K562 (cell line): ENCODE results near the gene PPM1D. TPM values are rescaled to one million over a fixed set of nuclear protein-coding genes. Genes with fewer than 3 reads are reported as not detected.

Experiments
- ATAC-seq: fragments of 200-7000 bp; cut with Tn5 transposase; 3 replicates; pipeline ENCODE4 v1.9.1; 2020; ENCODE audit warnings: moderate library complexity
- BruUV-seq: library from RNA; stranded (reverse); fragments of 400-500 nt; replicated peaks from 2 replicates; lab custom pipeline; 2021; lab: Mats Ljungman, UMichigan
- CTCF ChIA-PET: fragments of 300-600 bp; formaldehyde crosslinking; extraction: SDS; loops from one replicate; lab custom pipeline; 2021; ENCODE audit warnings: low intra/inter-chr PET ratio; lab: Yijun Ruan, JAX
- POLR2A ChIA-PET: fragments of 300-600, 350-650 bp; sonication (Branson Sonifier 250); formaldehyde crosslinking; extraction: SDS; loops from one replicate; lab custom pipeline; 2021; ENCODE audit warnings: antibody characterized with exemption, inconsistent platforms; lab: Yijun Ruan, JAX
- DNase-seq, 4 experiments: peaks; one replicate each; pipeline versions ENCODE4 v3.0.0 to v3.0.0-alpha.2; 2011 to 2018; ENCODE audit warnings: low spot score in 3 of 4, mixed read lengths in 3 of 4; ENCODE audit errors: extremely low read depth in 1 of 4
- FAIRE-seq: peaks from 2 replicates; lab custom pipeline; 2011; peaks lifted over from hg19 to GRCh38; lab: Jason Lieb, UNC
- H2AFZ ChIP-seq: 2 replicates; pipeline ENCODE4 v1.6.0; 2011; ENCODE audit warnings: low read depth, low read length, control low read depth, inconsistent platforms
- H3K27ac ChIP-seq: fragments of 200-600 bp; 3 replicates; pipeline ENCODE4 v1.8.0; 2011; ENCODE audit warnings: low read depth, mild to moderate bottlenecking, control low read depth, inconsistent platforms, low read length, moderate library complexity, mixed read lengths; ENCODE audit errors: extremely low read depth
- H3K27me3 ChIP-seq, 2 experiments: fragments of 300-600 bp in 1 of 2; 2 replicates in 1 of 2; 3 replicates in 1 of 2; pipeline versions ENCODE4 v1.6.0 to v1.8.0; 2011; ENCODE audit warnings: inconsistent platforms in 2 of 2, low read length in 2 of 2, mild to moderate bottlenecking in 1 of 2, mixed read lengths in 1 of 2, moderate library complexity in 1 of 2; ENCODE audit not compliant: control insufficient read depth in 2 of 2, insufficient read depth in 2 of 2
- H3K36me3 ChIP-seq: fragments of 300-600 bp; 3 replicates; pipeline ENCODE4 v1.8.0; 2011; ENCODE audit warnings: mild to moderate bottlenecking, low read length, inconsistent platforms; ENCODE audit not compliant: control insufficient read depth, insufficient read depth
- H3K4me1 ChIP-seq, 2 experiments: fragments of 200-600 bp in 1 of 2; replicated peaks in 1 of 2; 2 replicates in 1 of 2; 3 replicates in 1 of 2; pipeline versions ENCODE4 v1.5.1 to v1.8.0; 2011; ENCODE audit warnings: inconsistent platforms in 2 of 2, low read length in 2 of 2, mild to moderate bottlenecking in 1 of 2, mixed read lengths in 1 of 2, moderate library complexity in 1 of 2; ENCODE audit not compliant: control insufficient read depth in 2 of 2, insufficient read depth in 2 of 2
- H3K4me2 ChIP-seq: 2 replicates; pipeline ENCODE4 v1.6.1; 2011; ENCODE audit warnings: low read length, control low read depth, inconsistent platforms, mixed read lengths; ENCODE audit not compliant: insufficient read depth
- H3K4me3 ChIP-seq: fragments of 200-600 bp; sonication (generic), shearing (Covaris generic); 2 replicates; pipeline ENCODE4 v1.5.1; 2016; ENCODE audit warnings: control low read depth, inconsistent platforms
- H3K79me2 ChIP-seq: fragments of 200-600 bp; 3 replicates; pipeline ENCODE4 v1.8.0; 2011; ENCODE audit warnings: low read length, inconsistent platforms; ENCODE audit not compliant: control insufficient read depth, insufficient read depth
- H3K9ac ChIP-seq, 2 experiments: 2 replicates each; pipeline versions ENCODE4 v1.6.0 to v1.6.1; 2011; ENCODE audit warnings: low read depth in 2 of 2, low read length in 2 of 2, control low read depth in 1 of 2, inconsistent platforms in 1 of 2, mild to moderate bottlenecking in 1 of 2, mixed read lengths in 1 of 2; ENCODE audit not compliant: insufficient read depth in 1 of 2
- H3K9me1 ChIP-seq: one replicate; pipeline ENCODE4 v1.6.0; 2011; ENCODE audit warnings: inconsistent platforms, mild to moderate bottlenecking, low read length, moderate library complexity; ENCODE audit not compliant: control insufficient read depth, insufficient read depth
- H3K9me3 ChIP-seq: replicated peaks from 2 replicates; pipeline ENCODE4 v1.5.1; 2011; ENCODE audit warnings: low read depth, low read length, inconsistent platforms; ENCODE audit not compliant: control insufficient read depth, insufficient read depth
- H4K20me1 ChIP-seq: replicated peaks from 2 replicates; pipeline ENCODE4 v1.6.1; 2011; ENCODE audit warnings: low read length, inconsistent platforms, mixed read lengths; ENCODE audit not compliant: control insufficient read depth, insufficient read depth
- ZBTB11 ChIP-seq, 3 experiments: fragments of 200-800 bp in 1 of 3; fragments of 250-450 bp in 1 of 3; fragments of 450-650 bp in 1 of 3; sonication (Bioruptor Pico) in 1 of 3; sonication (Bioruptor generic) in 1 of 3; formaldehyde crosslinking in 1 of 3; IDR thresholded peaks; 2 replicates each; pipeline versions ENCODE4 v1.6.1 to v1.8.0; 2016 to 2022; ENCODE audit warnings: mild to moderate bottlenecking in 2 of 3, missing genetic modification characterization in 2 of 3, missing compliant biosample characterization in 1 of 3, moderate library complexity in 1 of 3
- ZNF253 ChIP-seq: fragments of 250-450 bp; sonication (Bioruptor Pico); conservative IDR thresholded peaks from 2 replicates; pipeline ENCODE4 v1.6.1; 2021; ENCODE audit warnings: mild to moderate bottlenecking
- WGBS: fragments of 100-300 bp; shearing (Covaris generic); methylation state at CpG from one replicate; pipeline ENCODE4 v1.1.6; 2016; ENCODE audit warnings: low coverage, mixed read lengths; ENCODE audit not compliant: insufficient coverage; ENCODE audit errors: missing lambda C conversion rate; 5-methylcytosine and 5-hydroxymethylcytosine counted together
- in situ Hi-C: fragments of 300-500 bp; cut with MboI; formaldehyde crosslinking; loops from 4 replicates; pipeline ENCODE4 v1.15.0; 2018; ENCODE audit warnings: inconsistent platforms, mixed read lengths
- intact Hi-C: fragments of 100-400 bp; cut with micrococcal nuclease; formaldehyde crosslinking; loops from 2 replicates; pipeline ENCODE4 v1.14.2; 2022
- polyA plus RNA-seq, 8 experiments: library from polyadenylated mRNA; depleted of rRNA in 4 of 8; stranded (reverse) in 5 of 8; unstranded in 3 of 8; fragments of >200 nt; fragmentation: Nextera tagmentation in 2 of 8; fragmentation: Illumina TruSeq in 1 of 8; extraction: Ambion mirVana in 2 of 8; extraction: Trizol in 1 of 8; gene quantifications; 2 replicates each; pipeline versions ENCODE4 v1.2.1 to v1.2.3, GENCODE V29; 2011 to 2014; ENCODE audit warnings: inconsistent platforms in 1 of 8, missing spikeins in 1 of 8
- total RNA-seq, 7 experiments: library from RNA; depleted of rRNA in 6 of 7; stranded (reverse); fragments of >200 nt in 6 of 7; fragmentation: Illumina TruSeq in 2 of 7; extraction: Trizol in 2 of 7; gene quantifications; 2 replicates each; pipeline versions ENCODE4 v1.2.1 to v1.2.3, GENCODE V29; 2011 to 2021; ENCODE audit warnings: low replicate concordance in 1 of 7

Gene PPM1D
- total and polyA plus RNA-seq, 9 of the 15 experiments (the other 6 are each of a cell fraction or from before 2014, with no cell fraction given): 2.1 to 19.0 (median 7.8) TPM

DNA sequence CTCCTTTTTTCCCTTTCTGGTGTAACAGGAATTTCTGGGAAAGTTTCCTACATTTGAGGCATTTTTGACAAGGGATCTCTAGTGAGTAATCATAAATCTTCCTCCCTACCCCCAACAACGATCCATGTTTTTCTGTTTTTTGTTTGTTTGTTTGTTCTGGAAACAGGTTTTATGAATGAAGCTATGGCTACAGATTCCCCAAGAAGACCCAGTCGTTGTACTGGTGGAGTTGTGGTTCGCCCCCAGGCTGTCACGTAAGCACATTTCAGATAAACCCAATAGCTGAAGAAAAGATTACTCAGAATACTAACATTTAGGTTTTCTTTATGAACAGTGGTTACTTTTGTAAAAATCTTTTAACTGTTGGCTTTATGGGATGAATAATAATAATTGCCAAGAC lies 79.3 kb downstream of the PPM1D start:
- H3K27ac ChIP-seq: no peak overlapping the region
- H4K20me1 ChIP-seq: no peaks in the 10 kb centered on the region
- no peak overlapping the region for H2AFZ ChIP-seq
- no peak overlapping the region for H3K4me2 ChIP-seq
- WGBS: 48% methylated on average over 4 of the region's 4 CpGs
- no TSS peak for BruUV-seq
- in situ Hi-C loops (no loop called here), intact Hi-C loops (no loop called here)
- ATAC-seq (no peak), FAIRE-seq (no peak), DNase-seq (no peak)
- CTCF ChIA-PET: no interaction called here
- H3K9me3 ChIP-seq: no peaks in the 10 kb centered on the region
- H3K9me1 ChIP-seq: no peaks in the 10 kb centered on the region
- H3K27me3 ChIP-seq: no peaks in the 10 kb centered on the region
- no peak overlapping the region for H3K4me3 ChIP-seq
- H3K79me2 ChIP-seq: no peaks in the 10 kb centered on the region
- no peaks in the 10 kb centered on the region for H3K36me3 ChIP-seq
- peak in 1 of 3 experiments; percentile 68; a peak in 1 of 6 replicates for TF ChIP-seq ZBTB11 (CRISPR knock-in tag; IDR thresholded peaks at IDR 0.05)
- no peak for TF ChIP-seq ZNF253 (CRISPR knock-in tag)
- TF ChIP-seq, all 486 proteins: peak for 1
- POLR2A ChIA-PET: no interaction called here
- no peak overlapping the region for H3K9ac ChIP-seq
- peaks cover 5 to 8% of the 10 kb centered on the region in 2 experiments; a peak in 2 of 5 replicates for H3K4me1 ChIP-seq
